Measurements from ENCODE around the gene MAST4. TPM values are rescaled to one million over a fixed set of nuclear protein-coding genes. Genes with fewer than 3 reads are reported as not detected.

The MAST4 gene
- total and polyA plus RNA-seq, 4 donors: 3.7 to 9.5 (median 6.5) TPM

GRCh38 chr5:66551338-66551737 lies 44.9 kb upstream of the MAST4 start:
- 64% methylated on average over 2 of the region's 2 CpGs for WGBS
- no peak overlapping the region for H3K4me3 ChIP-seq (ENCODE audit: low read depth in 1 of 3, low read length in 3 of 3)
- H3K36me3 ChIP-seq (ENCODE audit: control insufficient read depth in 4 of 4, insufficient read depth in 3 of 4, low read depth in 1 of 4, low read length in 3 of 4): no peaks in the 10 kb centered on the region
- no peaks in the 10 kb centered on the region for H3K4me1 ChIP-seq (ENCODE audit: control insufficient read depth in 4 of 4, insufficient read depth in 4 of 4, low read length in 3 of 4)
- TF ChIP-seq ATF3 (IDR thresholded peaks at IDR 0.05): no peak
- H3K9ac ChIP-seq (ENCODE audit: low read depth in 1 of 2, low read length in 2 of 2): no peak overlapping the region
- H3K9me3 ChIP-seq (ENCODE audit: control insufficient read depth in 4 of 4, low read length in 3 of 4): peaks cover 0 to 7% (median 3%) of the 10 kb centered on the region in 4 donors
- no peak for DNase-seq (ENCODE audit: low spot score)
- H3K27me3 ChIP-seq (ENCODE audit: control insufficient read depth in 4 of 4, insufficient read depth in 4 of 4, low read length in 3 of 4): no peaks in the 10 kb centered on the region
- no peak overlapping the region for H3K27ac ChIP-seq (ENCODE audit: low read depth in 1 of 2, low read length in 2 of 2)

GRCh38 chr5:66551945-66552344 lies 44.2 kb upstream of the MAST4 start:
- Histone ChIP-seq H3K9me3 (ENCODE audit: control insufficient read depth in 4 of 4, low read length in 3 of 4) (peaks cover 0 to 7% (median 3%) of the 10 kb centered on the region in 4 donors), H3K36me3 (ENCODE audit: control insufficient read depth in 4 of 4, insufficient read depth in 3 of 4, low read depth in 1 of 4, low read length in 3 of 4) (no peaks in the 10 kb centered on the region), H3K27me3 (ENCODE audit: control insufficient read depth in 4 of 4, insufficient read depth in 4 of 4, low read length in 3 of 4) (no peaks in the 10 kb centered on the region), H3K27ac (ENCODE audit: low read depth in 1 of 2, low read length in 2 of 2) (no peak overlapping the region), H3K4me1 (ENCODE audit: control insufficient read depth in 4 of 4, insufficient read depth in 4 of 4, low read length in 3 of 4) (no peaks in the 10 kb centered on the region), H3K4me3 (ENCODE audit: low read depth in 1 of 3, low read length in 3 of 3) (no peak overlapping the region), H3K9ac (ENCODE audit: low read depth in 1 of 2, low read length in 2 of 2) (no peak overlapping the region)
- TF ChIP-seq RAD21 (IDR thresholded peaks at IDR 0.05) (no peak), NR2F2 (IDR thresholded peaks at IDR 0.05) (no peak), YY1 (IDR thresholded peaks at IDR 0.05) (no peak), ZBTB33 (IDR thresholded peaks at IDR 0.05) (no peak), RXRA (IDR thresholded peaks at IDR 0.05) (no peak), SP1 (IDR thresholded peaks at IDR 0.05) (no peak), GABPA (IDR thresholded peaks at IDR 0.05 in 1 of 2, conservative IDR thresholded peaks at IDR 0.05 in 1 of 2) (no peak), REST (IDR thresholded peaks at IDR 0.05) (no peak)
- WGBS: 61% methylated on average over 1 of the region's 1 CpG
- no peak for DNase-seq (ENCODE audit: low spot score)

- 60% methylated on average over 1 of the region's 1 CpG for WGBS
- no peaks in the 10 kb centered on the region for H3K27me3 ChIP-seq (ENCODE audit: control insufficient read depth in 4 of 4, insufficient read depth in 4 of 4, low read length in 3 of 4)
- H3K27ac ChIP-seq (ENCODE audit: low read depth in 1 of 2, low read length in 2 of 2): no peak overlapping the region
- H3K36me3 ChIP-seq (ENCODE audit: control insufficient read depth in 4 of 4, insufficient read depth in 3 of 4, low read depth in 1 of 4, low read length in 3 of 4): no peaks in the 10 kb centered on the region
- H3K4me1 ChIP-seq (ENCODE audit: control insufficient read depth in 4 of 4, insufficient read depth in 4 of 4, low read length in 3 of 4): no peaks in the 10 kb centered on the region
- no peak overlapping the region for H3K9ac ChIP-seq (ENCODE audit: low read depth in 1 of 2, low read length in 2 of 2)
- no peak for TF ChIP-seq RXRA (IDR thresholded peaks at IDR 0.05)
- TF ChIP-seq MAX (IDR thresholded peaks at IDR 0.05): no peak
- no peak for TF ChIP-seq SP1 (IDR thresholded peaks at IDR 0.05)
- TF ChIP-seq HNF4A (conservative IDR thresholded peaks at IDR 0.05): no peak
- TF ChIP-seq NR2F2 (IDR thresholded peaks at IDR 0.05): no peak
- TF ChIP-seq JUND (IDR thresholded peaks at IDR 0.05): no peak
- no peak for TF ChIP-seq TAF1 (conservative IDR thresholded peaks at IDR 0.05)
- H3K4me3 ChIP-seq (ENCODE audit: low read depth in 1 of 3, low read length in 3 of 3): no peak overlapping the region
- peaks cover 0 to 7% (median 3%) of the 10 kb centered on the region in 4 donors for H3K9me3 ChIP-seq (ENCODE audit: control insufficient read depth in 4 of 4, low read length in 3 of 4)
- no peak for DNase-seq (ENCODE audit: low spot score)
Measured at GRCh38 chr5:66553368-66553912, 42.8 kb upstream of the MAST4 start.

Data from liver (tissue), 9 donors.